Activated naive CD8-positive, alpha-beta T cell (primary cell): Measurements from ENCODE around the gene ENPP3.
A peak's percentile ranks its signal among the peaks of the same experiment; 100 is the strongest.

Experiments
- H3K27ac Mint-ChIP-seq: one replicate; pipeline ENCODE4 v1.8.0; 2021; ENCODE audit warnings: mixed read lengths
- H3K27me3 Mint-ChIP-seq: one replicate; pipeline ENCODE4 v1.8.0; 2021; ENCODE audit warnings: mixed read lengths
- H3K36me3 Mint-ChIP-seq: one replicate; pipeline ENCODE4 v1.8.0; 2021; ENCODE audit warnings: mixed read lengths
- H3K4me1 Mint-ChIP-seq: one replicate; pipeline ENCODE4 v1.8.0; 2021; ENCODE audit warnings: low read depth, mixed read lengths
- H3K4me3 Mint-ChIP-seq: one replicate; pipeline ENCODE4 v1.8.0; 2021; ENCODE audit warnings: mild to moderate bottlenecking, mixed read lengths
- H3K9me3 Mint-ChIP-seq: one replicate; pipeline ENCODE4 v1.8.0; 2021; ENCODE audit warnings: low read depth, mixed read lengths

The ENPP3 gene

GRCh38 chr6:131636880-131637792, at the start of gene ENPP3:
Gene ENPP3 (plus strand): TSS chr6:131637302. CDS start chr6:131637385, 83 bp downstream.
- peaks cover 4% of the 10 kb centered on the region for H3K36me3 Mint-ChIP-seq
- H3K4me3 Mint-ChIP-seq = no peak within 1 kb of the TSS
- no peaks in the 10 kb centered on the region for H3K9me3 Mint-ChIP-seq
- no peaks in the 10 kb centered on the region for H3K4me1 Mint-ChIP-seq
- no peak within 1 kb of the TSS for H3K27ac Mint-ChIP-seq
- H3K27me3 Mint-ChIP-seq = no peaks in the 10 kb centered on the region

GRCh38 chr6:131587909-131588308, 49.2 kb upstream of the ENPP3 start:
- H3K9me3 Mint-ChIP-seq = no peaks in the 10 kb centered on the region
- no peak overlapping the region for H3K27ac Mint-ChIP-seq
- H3K4me1 Mint-ChIP-seq = no peaks in the 10 kb centered on the region
- H3K36me3 Mint-ChIP-seq = peaks cover 15% of the 10 kb centered on the region
- H3K27me3 Mint-ChIP-seq = no peaks in the 10 kb centered on the region
- H3K4me3 Mint-ChIP-seq = no peak overlapping the region

GRCh38 chr6:131588643-131589042, 48.5 kb upstream of the ENPP3 start:
- no peaks in the 10 kb centered on the region for H3K9me3 Mint-ChIP-seq
- H3K27ac Mint-ChIP-seq = no peak overlapping the region
- H3K36me3 Mint-ChIP-seq = peaks cover 18% of the 10 kb centered on the region
- H3K27me3 Mint-ChIP-seq = no peaks in the 10 kb centered on the region
- no peak overlapping the region for H3K4me3 Mint-ChIP-seq
- H3K4me1 Mint-ChIP-seq = no peaks in the 10 kb centered on the region

- no peaks in the 10 kb centered on the region for H3K4me1 Mint-ChIP-seq
- no peak overlapping the region for H3K27ac Mint-ChIP-seq
- no peaks in the 10 kb centered on the region for H3K9me3 Mint-ChIP-seq
- H3K27me3 Mint-ChIP-seq = no peaks in the 10 kb centered on the region
- peaks cover 17% of the 10 kb centered on the region for H3K36me3 Mint-ChIP-seq
- no peak overlapping the region for H3K4me3 Mint-ChIP-seq
These were observed 44.2 kb upstream of the ENPP3 start for GRCh38 chr6:131592935-131593334.

GRCh38 chr6:131594074-131594473, 43.0 kb upstream of the ENPP3 start:
- no peaks in the 10 kb centered on the region for H3K4me1 Mint-ChIP-seq
- H3K27me3 Mint-ChIP-seq = no peaks in the 10 kb centered on the region
- H3K27ac Mint-ChIP-seq = no peak overlapping the region
- peaks cover 17% of the 10 kb centered on the region for H3K36me3 Mint-ChIP-seq
- no peaks in the 10 kb centered on the region for H3K9me3 Mint-ChIP-seq
- H3K4me3 Mint-ChIP-seq = no peak overlapping the region

GRCh38 chr6:131597446-131597845, 39.7 kb upstream of the ENPP3 start:
- Mint-ChIP-seq H3K4me3 (no peak overlapping the region), H3K9me3 (no peaks in the 10 kb centered on the region), H3K4me1 (no peaks in the 10 kb centered on the region), H3K27me3 (no peaks in the 10 kb centered on the region), H3K27ac (no peak overlapping the region), H3K36me3 (peaks cover 14% of the 10 kb centered on the region)

- H3K4me3 Mint-ChIP-seq = no peak overlapping the region
- no peaks in the 10 kb centered on the region for H3K4me1 Mint-ChIP-seq
- H3K27ac Mint-ChIP-seq = no peak overlapping the region
- no peaks in the 10 kb centered on the region for H3K9me3 Mint-ChIP-seq
- H3K36me3 Mint-ChIP-seq = peaks cover 7% of the 10 kb centered on the region
- no peaks in the 10 kb centered on the region for H3K27me3 Mint-ChIP-seq
These were observed 36.4 kb upstream of the ENPP3 start for GRCh38 chr6:131600716-131601115.

GRCh38 chr6:131602781-131603312, 34.3 kb upstream of the ENPP3 start:
- Mint-ChIP-seq H3K36me3 (peaks cover 7% of the 10 kb centered on the region), H3K4me3 (no peak overlapping the region), H3K4me1 (peaks cover 3% of the 10 kb centered on the region), H3K27me3 (no peaks in the 10 kb centered on the region), H3K27ac (no peak overlapping the region), H3K9me3 (no peaks in the 10 kb centered on the region)

- Mint-ChIP-seq H3K9me3 (no peaks in the 10 kb centered on the region), H3K36me3 (peaks cover 8% of the 10 kb centered on the region), H3K27ac (no peak overlapping the region), H3K27me3 (no peaks in the 10 kb centered on the region), H3K4me3 (no peak overlapping the region), H3K4me1 (peaks cover 2% of the 10 kb centered on the region)
These were observed 23.7 kb upstream of the ENPP3 start for GRCh38 chr6:131613296-131613925.

GRCh38 chr6:131615275-131615674, 21.8 kb upstream of the ENPP3 start:
- Mint-ChIP-seq H3K27ac (no peak overlapping the region), H3K4me1 (peaks cover 3% of the 10 kb centered on the region), H3K9me3 (no peaks in the 10 kb centered on the region), H3K36me3 (peaks cover 4% of the 10 kb centered on the region), H3K4me3 (no peak overlapping the region), H3K27me3 (no peaks in the 10 kb centered on the region)

- no peaks in the 10 kb centered on the region for H3K9me3 Mint-ChIP-seq
- H3K4me3 Mint-ChIP-seq = peak within 1 kb of the TSS; percentile 98
- no peaks in the 10 kb centered on the region for H3K27me3 Mint-ChIP-seq
- peaks cover 37% of the 10 kb centered on the region for H3K4me1 Mint-ChIP-seq
- no peaks in the 10 kb centered on the region for H3K36me3 Mint-ChIP-seq
- peak within 1 kb of the TSS; percentile 91 for H3K27ac Mint-ChIP-seq
These were observed 9.1 kb upstream of the ENPP3 start, which contains the start of gene MED23 for GRCh38 chr6:131627724-131628682. Gene MED23 (minus strand): TSS chr6:131628242. CDS start chr6:131628049, 193 bp downstream.

- Mint-ChIP-seq H3K36me3 (no peaks in the 10 kb centered on the region), H3K4me1 (peaks cover 37% of the 10 kb centered on the region), H3K27me3 (no peaks in the 10 kb centered on the region), H3K4me3 (peak overlapping the region; percentile 98), H3K9me3 (no peaks in the 10 kb centered on the region), H3K27ac (peak overlapping the region; percentile 91)
These were observed 8.4 kb upstream of the ENPP3 start for GRCh38 chr6:131628726-131629125.

- no peaks in the 10 kb centered on the region for H3K27me3 Mint-ChIP-seq
- H3K4me3 Mint-ChIP-seq = no peak overlapping the region
- H3K9me3 Mint-ChIP-seq = no peaks in the 10 kb centered on the region
- H3K36me3 Mint-ChIP-seq = peaks cover 2% of the 10 kb centered on the region
- no peak overlapping the region for H3K27ac Mint-ChIP-seq
- H3K4me1 Mint-ChIP-seq = peaks cover 37% of the 10 kb centered on the region
These were observed 7.5 kb upstream of the ENPP3 start for GRCh38 chr6:131629651-131630050.

GRCh38 chr6:131631625-131632289, 5.3 kb upstream of the ENPP3 start:
- H3K9me3 Mint-ChIP-seq = no peaks in the 10 kb centered on the region
- H3K27me3 Mint-ChIP-seq = no peaks in the 10 kb centered on the region
- H3K36me3 Mint-ChIP-seq = peaks cover 2% of the 10 kb centered on the region
- H3K27ac Mint-ChIP-seq = no peak overlapping the region
- peaks cover 27% of the 10 kb centered on the region for H3K4me1 Mint-ChIP-seq
- no peak overlapping the region for H3K4me3 Mint-ChIP-seq
